Measurements from ENCODE around the gene CSNK1A1L.
A peak's percentile ranks its signal among the peaks of the same experiment; 100 is the strongest.
"Not testable (repeated sequence)": the region's sequence is repeated elsewhere in the genome, so short reads cannot be mapped to it uniquely, and the experiment has no call there.

The CSNK1A1L gene

GRCh38 chr13:37102896-37103295 lies 2.6 kb downstream of the CSNK1A1L start:
- DNase-seq, result no peak

GRCh38 chr13:37101201-37101600 lies 4.3 kb downstream of the CSNK1A1L start:
- DNase-seq, result no peak

GRCh38 chr13:37100731-37101130 lies 4.7 kb downstream of the CSNK1A1L start:
- no peak for DNase-seq

GRCh38 chr13:37097076-37097475 lies 8.4 kb downstream of the CSNK1A1L start:
- DNase-seq, result no peak

GRCh38 chr13:37094840-37095239 lies 10.6 kb downstream of the CSNK1A1L start:
- no peak for DNase-seq

- DNase-seq, result no peak
Measured at GRCh38 chr13:37094099-37094498, 11.4 kb downstream of the CSNK1A1L start.

GRCh38 chr13:37091835-37092234 lies 13.6 kb downstream of the CSNK1A1L start:
- no peak for DNase-seq

- no peak for DNase-seq
Measured at GRCh38 chr13:37090912-37091311, 14.6 kb downstream of the CSNK1A1L start.

GRCh38 chr13:37089495-37089894 lies 16.0 kb downstream of the CSNK1A1L start:
- no peak for DNase-seq

- no peak for DNase-seq
Measured at GRCh38 chr13:37087486-37087885, 18.0 kb downstream of the CSNK1A1L start.

- no peak for DNase-seq
Measured at GRCh38 chr13:37085606-37086005, 19.9 kb downstream of the CSNK1A1L start.

- no peak for DNase-seq
Measured at GRCh38 chr13:37076818-37077217, 28.6 kb downstream of the CSNK1A1L start.

GRCh38 chr13:37075164-37075563 lies 30.3 kb downstream of the CSNK1A1L start:
- no peak for DNase-seq

- peak; percentile 9 for DNase-seq
Measured at GRCh38 chr13:37074703-37075102, 30.8 kb downstream of the CSNK1A1L start.

- DNase-seq, result no peak
Measured at GRCh38 chr13:37072024-37072423, 33.4 kb downstream of the CSNK1A1L start.

- no peak for DNase-seq
Measured at GRCh38 chr13:37070956-37071355, 34.5 kb downstream of the CSNK1A1L start.

GRCh38 chr13:37070145-37070695 lies 35.2 kb downstream of the CSNK1A1L start:
- no peak for DNase-seq

GRCh38 chr13:37069597-37070103 lies 35.8 kb downstream of the CSNK1A1L start:
- DNase-seq, result no peak

- DNase-seq, result no peak
Measured at GRCh38 chr13:37068962-37069361, 36.5 kb downstream of the CSNK1A1L start.

GRCh38 chr13:37067874-37068273 lies 37.6 kb downstream of the CSNK1A1L start:
- DNase-seq, result no peak

GRCh38 chr13:37065890-37066526 lies 39.5 kb downstream of the CSNK1A1L start:
- DNase-seq, result peak; percentile 8

GRCh38 chr13:37059848-37060192 lies 45.6 kb downstream of the CSNK1A1L start:
- DNase-seq, result no peak

GRCh38 chr13:37058910-37059847 lies 46.3 kb downstream of the CSNK1A1L start, which contains the start of gene SUPT20H:
Gene SUPT20H, minus strand, starts transcription at chr13:37059688. Its CDS starts 8,198 bp downstream, at chr13:37051490.
- peak; percentile 86 for DNase-seq

- DNase-seq, result not testable (repeated sequence)
Measured at GRCh38 chr13:37056228-37056627, 49.2 kb downstream of the CSNK1A1L start.

Measured in RPMI8226 (cell line).